Cardiac fibroblast (primary cell): ENCODE measurements around the gene NOP14.

Experiments
- DNase-seq, 2 donors: peaks; one replicate each; pipeline versions ENCODE4 v3.0.0 to v3.0.0-alpha.2; 2010; ENCODE audit warnings: low read depth in 2 of 2
- H3K4me3 ChIP-seq, 2 donors: replicated peaks in 1 of 2; 1 replicate in 1 of 2; 2 replicates in 1 of 2; pipeline ENCODE4 v1.5.1; 2011; ENCODE audit warnings: low read depth in 2 of 2, low read length in 2 of 2, mild to moderate bottlenecking in 2 of 2, moderate library complexity in 1 of 2
- CTCF ChIP-seq: IDR thresholded peaks from one replicate; pipeline ENCODE4 v1.5.1; 2011; ENCODE audit warnings: low read depth, mild to moderate bottlenecking, low read length, inconsistent platforms

Gene NOP14

GRCh38 chr4:2944586-2945526 lies 18.4 kb downstream of the NOP14 start:
- no peak for DNase-seq
- no peak for TF ChIP-seq CTCF
- no peak overlapping the region for H3K4me3 ChIP-seq

- no peak for TF ChIP-seq CTCF
- H3K4me3 ChIP-seq, result no peak overlapping the region
- DNase-seq, result no peak
Observed at GRCh38 chr4:2944091-2944482, 19.1 kb downstream of the NOP14 start.

- no peak overlapping the region for H3K4me3 ChIP-seq
- no peak for TF ChIP-seq CTCF
- no peak for DNase-seq
Observed at GRCh38 chr4:2943364-2944090, 19.7 kb downstream of the NOP14 start.

- TF ChIP-seq CTCF, result no peak
- H3K4me3 ChIP-seq, result no peak overlapping the region
- no peak for DNase-seq
Observed at GRCh38 chr4:2942532-2943363, 20.5 kb downstream of the NOP14 start.

- TF ChIP-seq CTCF, result no peak
- no peak for DNase-seq
- H3K4me3 ChIP-seq, result no peak overlapping the region
Observed at GRCh38 chr4:2942037-2942531, 21.1 kb downstream of the NOP14 start.
